Right lobe of liver (tissue), 6 donors: ENCODE data around the gene VSTM4. TPM values are rescaled to one million over a fixed set of nuclear protein-coding genes. Genes with fewer than 3 reads are reported as not detected.

Experiments
- ATAC-seq, 4 donors: fragments of 200-7000 bp; cut with Tn5 transposase; one replicate each; pipeline ENCODE4 v1.9.1; 2020; ENCODE audit warnings: mild to moderate bottlenecking in 4 of 4, moderate library complexity in 4 of 4
- DNase-seq, 3 donors: peaks; one replicate each; pipeline ENCODE4 v3.0.0-alpha.2; 2020
- H3K27ac ChIP-seq, 3 donors: fragments of 200-600 bp; one replicate each; pipeline ENCODE4 v1.8.0; 2022
- H3K27me3 ChIP-seq, 2 donors: fragments of 200-600 bp; one replicate each; pipeline ENCODE4 v1.8.0; 2022
- H3K36me3 ChIP-seq, 4 donors: fragments of 200-600 bp; sonication (generic) in 1 of 4; one replicate each; pipeline versions ENCODE4 v1.5.1 to v1.8.0; 2017 to 2022; ENCODE audit warnings: control low read depth in 1 of 4
- H3K4me1 ChIP-seq, 4 donors: fragments of 200-600 bp; sonication (generic) in 1 of 4; one replicate each; pipeline versions ENCODE4 v1.5.1 to v1.8.0; 2017 to 2022; ENCODE audit warnings: control low read depth in 1 of 4
- H3K4me3 ChIP-seq, 3 donors: fragments of 200-600 bp; one replicate each; pipeline ENCODE4 v1.8.0; 2022
- H3K9me3 ChIP-seq, 4 donors: fragments of 200-600 bp; sonication (generic) in 1 of 4; one replicate each; pipeline versions ENCODE4 v1.5.1 to v1.8.0; 2017 to 2022; ENCODE audit warnings: control low read depth in 1 of 4
- CTCF ChIP-seq, 4 donors: fragments of 200-600 bp in 3 of 4; fragments of 450-650 bp in 1 of 4; IDR thresholded peaks; one replicate each; pipeline versions ENCODE4 v1.5.1 to v1.8.0; 2016 to 2022; ENCODE audit warnings: antibody characterized with exemption in 4 of 4, mild to moderate bottlenecking in 2 of 4
- POLR2A ChIP-seq: fragments of 450-650 bp; IDR thresholded peaks from one replicate; pipeline ENCODE4 v1.6.1; 2017; ENCODE audit warnings: antibody characterized with exemption, mild to moderate bottlenecking
- WGBS: methylation state at CpG from one replicate; pipeline ENCODE4 v1.1.6; 2018; ENCODE audit warnings: low coverage, low lambda C conversion rate; ENCODE audit not compliant: insufficient coverage; ENCODE audit errors: missing lambda C conversion rate; 5-methylcytosine and 5-hydroxymethylcytosine counted together
- intact Hi-C, 2 donors: fragments of 100-400 bp; cut with DNase I; formaldehyde crosslinking; loops; one replicate each; pipeline versions ENCODE4 v1.11.2 to v1.14.1; 2022
- total RNA-seq, 6 experiments: library from RNA; depleted of rRNA in 2 of 6; stranded (reverse); fragments of >200 nt in 2 of 6; fragmentation: NEBNext Ultra II Directional in 3 of 6; extraction: Animal tissue kit (Norgen Biotek cat#: 25700) in 3 of 6; gene quantifications; one replicate each; pipeline versions ENCODE4 v1.1.0 to v1.2.4, GENCODE V29; 2016 to 2023
- donor health status: DM: no; HTN: yes; CAD: no.
- donor health status: DM: no; HTN: no; CAD: no.
- donor health status: DM: no; HTN: no; CAD: no.
- donor health status: DM: no; HTN: yes; CAD: no.
- donor health status: DM: no; HTN: yes; CAD: no.

Gene VSTM4
- total RNA-seq, 6 experiments from 2014 or later = 2.1 to 6.6 (median 3.1) TPM

DNA sequence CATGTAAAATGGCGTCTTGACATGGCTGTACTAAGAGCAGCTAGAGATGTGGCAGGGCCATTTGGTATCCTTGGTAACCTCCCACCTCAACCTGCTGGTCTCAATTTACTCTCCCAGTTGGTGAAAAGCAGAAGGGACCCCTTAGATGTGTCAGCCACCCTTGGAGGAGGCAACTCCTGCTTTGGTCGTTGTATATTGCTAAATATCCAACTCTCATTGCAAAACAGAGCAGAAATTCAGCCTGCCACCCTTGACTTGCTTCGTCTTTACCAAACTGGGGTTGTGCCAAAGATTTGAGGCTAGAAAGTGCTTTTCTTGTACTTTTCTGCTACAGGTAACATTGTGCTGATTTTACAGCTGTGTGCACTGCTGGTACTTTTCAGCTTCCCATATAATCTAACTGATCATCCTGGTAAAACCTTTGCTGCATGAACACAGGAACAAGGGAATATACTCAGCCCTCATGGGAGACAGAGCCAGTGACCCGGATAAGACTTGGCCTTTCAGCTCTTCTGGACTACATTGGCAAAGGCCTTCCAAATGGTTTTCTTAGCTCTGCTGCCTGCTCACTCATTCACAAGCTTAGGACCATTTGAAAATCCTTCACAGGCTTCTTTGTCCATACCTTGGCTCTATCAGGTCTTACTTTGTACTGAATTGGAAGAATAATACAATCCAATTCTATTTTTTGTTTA is 2.2 kb upstream of the VSTM4 start:
- Histone ChIP-seq H3K9me3 (no peaks in the 10 kb centered on the region), H3K4me3 (no peak overlapping the region), H3K4me1 (peaks cover 0 to 24% (median 0%) of the 10 kb centered on the region in 4 donors), H3K36me3 (no peaks in the 10 kb centered on the region), H3K27me3 (no peaks in the 10 kb centered on the region), H3K27ac (no peak overlapping the region)
- 11% methylated on average over 2 of the region's 4 CpGs for WGBS
- DNase-seq (no peak), ATAC-seq (peak in 1 of 4 donors; percentile 16)
- intact Hi-C loops = no loop called here
- TF ChIP-seq POLR2A (no peak), CTCF (IDR thresholded peaks at IDR 0.05) (no peak)

GRCh38 chr10:49116509-49117375 is 1.4 kb upstream of the VSTM4 start:
- TF ChIP-seq POLR2A (no peak), CTCF (IDR thresholded peaks at IDR 0.05) (no peak)
- H3K4me3 ChIP-seq = no peak overlapping the region
- no peak overlapping the region for H3K27ac ChIP-seq
- no peaks in the 10 kb centered on the region for H3K9me3 ChIP-seq
- intact Hi-C loops = no loop called here
- ATAC-seq (peak; percentile 40 to 82 (median 56)), DNase-seq (peak in 1 of 3 donors; percentile 60)
- H3K4me1 ChIP-seq = peaks cover 0 to 24% (median 0%) of the 10 kb centered on the region in 4 donors
- no peaks in the 10 kb centered on the region for H3K36me3 ChIP-seq
- 73% methylated on average over 4 of the region's 5 CpGs for WGBS
- no peaks in the 10 kb centered on the region for H3K27me3 ChIP-seq

GRCh38 chr10:49115796-49116508 is 630 bp upstream of the VSTM4 start:
- Histone ChIP-seq H3K36me3 (no peaks in the 10 kb centered on the region), H3K9me3 (no peaks in the 10 kb centered on the region), H3K27ac (no peak overlapping the region), H3K4me1 (peaks cover 0 to 24% (median 0%) of the 10 kb centered on the region in 4 donors), H3K4me3 (peak overlapping the region in 1 of 3 donors; percentile 38), H3K27me3 (no peaks in the 10 kb centered on the region)
- WGBS = 65% methylated on average over 3 of the region's 14 CpGs
- TF ChIP-seq CTCF (IDR thresholded peaks at IDR 0.05) (no peak), POLR2A (no peak)
- intact Hi-C loops = no loop called here
- ATAC-seq (no peak), DNase-seq (no peak)

- peaks cover 0 to 24% (median 0%) of the 10 kb centered on the region in 4 donors for H3K4me1 ChIP-seq
- DNase-seq (no peak), ATAC-seq (no peak)
- no peaks in the 10 kb centered on the region for H3K9me3 ChIP-seq
- intact Hi-C loops = no loop called here
- H3K36me3 ChIP-seq = no peaks in the 10 kb centered on the region
- no peaks in the 10 kb centered on the region for H3K27me3 ChIP-seq
- peak overlapping the region in 2 of 3 donors; percentile 56 to 59 for H3K27ac ChIP-seq
- TF ChIP-seq CTCF (IDR thresholded peaks at IDR 0.05) = no peak
- no peak for TF ChIP-seq POLR2A
- WGBS = 51% methylated on average over 9 of the region's 9 CpGs
- peak overlapping the region; percentile 37 to 74 (median 55) for H3K4me3 ChIP-seq
Observed at GRCh38 chr10:49114718-49115014, 656 bp downstream of the VSTM4 start.
